SJCRH30 (cell line): ENCODE measurements around the gene ENO3. TPM values are rescaled to one million over a fixed set of nuclear protein-coding genes. Genes with fewer than 3 reads are reported as not detected.
"Not testable (repeated sequence)": the region's sequence is repeated elsewhere in the genome, so short reads cannot be mapped to it uniquely, and the experiment has no call there.

Experiments
- DNase-seq, 2 experiments: peaks; one replicate each; pipeline ENCODE4 v3.0.0-alpha.2; 2015 to 2020
- H3K27ac ChIP-seq: fragments of 250-450 bp; sonication (Bioruptor Pico); 2 replicates; pipeline ENCODE4 v1.5.1; 2020; ENCODE audit warnings: mild to moderate bottlenecking, moderate library complexity
- H3K27me3 ChIP-seq: fragments of 250-450 bp; sonication (Bioruptor Pico); 2 replicates; pipeline ENCODE4 v1.5.1; 2020; ENCODE audit warnings: mild to moderate bottlenecking, moderate library complexity
- H3K36me3 ChIP-seq: fragments of 250-450 bp; sonication (Bioruptor Pico); 2 replicates; pipeline ENCODE4 v1.5.1; 2020; ENCODE audit warnings: mild to moderate bottlenecking, moderate library complexity
- H3K4me1 ChIP-seq: fragments of 250-450 bp; sonication (Bioruptor Pico); 2 replicates; pipeline ENCODE4 v1.5.1; 2020; ENCODE audit warnings: mild to moderate bottlenecking, moderate library complexity
- H3K4me3 ChIP-seq: fragments of 250-450 bp; sonication (Bioruptor Pico); 2 replicates; pipeline ENCODE4 v1.5.1; 2020; ENCODE audit warnings: mild to moderate bottlenecking, moderate library complexity
- H3K9me3 ChIP-seq: fragments of 250-450 bp; sonication (Bioruptor Pico); replicated peaks from 2 replicates; pipeline ENCODE4 v1.5.1; 2020; ENCODE audit warnings: mild to moderate bottlenecking, moderate library complexity
- total RNA-seq: library from RNA; depleted of rRNA; stranded (reverse); fragments of >200 nt; shearing (Covaris generic); gene quantifications from 2 replicates; pipeline ENCODE4 v1.2.3, GENCODE V29; 2014; rRNA removed

ENO3 gene
- 124 and 129 TPM in 2 replicates for total RNA-seq

- Histone ChIP-seq H3K27ac (peak within 1 kb of the TSS; percentile 98), H3K4me3 (peak within 1 kb of the TSS; percentile 96), H3K9me3 (no peaks in the 10 kb centered on the region), H3K4me1 (peaks cover 18% of the 10 kb centered on the region), H3K27me3 (no peaks in the 10 kb centered on the region), H3K36me3 (peaks cover 27% of the 10 kb centered on the region)
- DNase-seq, result peak; percentile 78
These were observed at the start of gene ENO3 for GRCh38 chr17:4950746-4951204. TSS of gene ENO3 (plus strand) at chr17:4951119. CDS start at chr17:4951830, 711 bp downstream.

DNA sequence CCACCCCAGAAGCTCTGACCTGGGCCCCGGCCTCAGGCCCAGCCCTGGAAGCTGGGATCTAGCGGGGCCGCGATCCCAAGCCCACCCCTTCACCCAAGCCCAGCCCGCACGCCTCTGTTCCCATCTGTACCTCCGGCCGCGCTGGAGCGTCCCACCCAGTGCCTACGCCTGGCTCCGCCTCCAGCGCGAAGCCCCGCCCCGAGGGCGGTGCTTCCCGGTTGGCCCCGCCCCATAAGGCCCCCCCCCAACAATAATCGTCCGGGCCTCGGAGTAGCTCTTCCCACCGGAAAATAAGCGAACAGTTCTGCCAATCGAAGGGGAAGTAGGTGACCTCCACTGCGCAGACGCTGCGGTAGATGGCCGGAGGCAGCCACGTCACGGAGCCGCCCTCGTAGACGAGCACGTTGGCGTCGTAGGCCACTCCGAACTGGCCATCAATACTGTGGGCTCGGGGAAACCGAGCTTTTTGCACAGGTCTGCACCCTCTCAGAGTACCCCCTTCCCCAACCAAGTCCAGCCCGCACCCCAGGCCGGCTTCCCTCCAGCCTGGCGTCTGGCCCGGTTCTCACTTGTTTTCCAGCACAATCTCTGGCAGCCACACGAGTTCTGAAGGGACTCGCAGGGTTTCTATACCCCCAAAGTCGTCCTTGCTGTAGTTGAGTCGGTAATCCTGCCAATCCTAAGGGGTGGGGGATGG lies 49.1 kb upstream of the ENO3 start:
- peaks cover 6% of the 10 kb centered on the region for H3K4me1 ChIP-seq
- no peaks in the 10 kb centered on the region for H3K9me3 ChIP-seq
- no peak overlapping the region for H3K27ac ChIP-seq
- H3K4me3 ChIP-seq, result no peak overlapping the region
- no peaks in the 10 kb centered on the region for H3K36me3 ChIP-seq
- no peaks in the 10 kb centered on the region for H3K27me3 ChIP-seq
- no peak for DNase-seq

GRCh38 chr17:4902540-4902939 lies 48.4 kb upstream of the ENO3 start:
- no peaks in the 10 kb centered on the region for H3K9me3 ChIP-seq
- H3K4me1 ChIP-seq, result peaks cover 6% of the 10 kb centered on the region
- no peaks in the 10 kb centered on the region for H3K27me3 ChIP-seq
- no peak overlapping the region for H3K4me3 ChIP-seq
- no peaks in the 10 kb centered on the region for H3K36me3 ChIP-seq
- no peak for DNase-seq
- no peak overlapping the region for H3K27ac ChIP-seq

GRCh38 chr17:4903051-4903818 lies 47.7 kb upstream of the ENO3 start, which contains the start of gene CHRNE:
TSS of gene CHRNE (minus strand) at chr17:4903098. CDS start at chr17:4903063, 35 bp downstream.
- H3K4me1 ChIP-seq, result peaks cover 8% of the 10 kb centered on the region

DNA sequence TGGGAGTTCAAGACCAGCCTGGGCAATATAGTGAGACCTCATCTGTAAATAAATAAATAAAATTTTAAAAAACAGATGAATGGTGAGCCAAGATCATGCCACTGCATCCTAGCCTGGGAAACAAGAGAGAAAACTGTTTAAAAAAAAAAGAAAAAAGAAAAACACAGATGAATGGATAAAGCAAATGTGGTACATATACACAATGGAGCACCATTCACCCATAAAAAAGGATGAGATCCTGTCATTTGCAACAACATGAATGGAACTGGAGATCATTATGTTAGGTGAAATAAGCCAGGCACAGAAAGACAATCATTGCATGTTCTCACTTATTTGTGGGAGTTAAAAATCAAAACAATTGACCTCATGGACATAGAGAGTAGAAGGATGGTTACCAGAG lies 44.3 kb upstream of the ENO3 start:
- peaks cover 14% of the 10 kb centered on the region for H3K4me1 ChIP-seq
- not testable (repeated sequence) for H3K36me3 ChIP-seq

More at GRCh38 chr17:4903051-4903818, 47.7 kb upstream of the ENO3 start, which contains the start of gene CHRNE:
- no peaks in the 10 kb centered on the region for H3K36me3 ChIP-seq
- H3K27me3 ChIP-seq, result no peaks in the 10 kb centered on the region
- no peak within 1 kb of the TSS for H3K27ac ChIP-seq
- H3K9me3 ChIP-seq, result no peaks in the 10 kb centered on the region
- H3K4me3 ChIP-seq, result no peak within 1 kb of the TSS
- DNase-seq, result peak; percentile 66 to 79

DNA sequence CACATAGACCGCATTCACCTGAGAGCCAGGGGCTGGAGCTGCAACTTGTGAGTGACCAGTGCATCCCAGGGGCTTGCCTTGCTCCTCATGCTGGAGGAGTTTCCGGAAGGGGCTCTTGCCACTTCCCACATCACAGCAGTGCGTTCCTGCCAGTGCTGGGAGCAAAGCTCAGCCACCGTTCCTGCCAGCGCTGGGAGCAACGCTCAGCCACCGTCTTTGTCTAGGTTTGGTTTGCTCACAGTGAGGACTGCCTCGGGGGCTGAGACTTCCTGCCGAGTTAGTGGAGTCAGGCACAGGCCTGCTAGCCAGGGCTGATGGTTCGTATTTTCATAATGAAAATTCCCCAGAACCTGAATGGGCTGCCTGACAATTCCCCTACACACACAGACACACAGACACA lies 42.6 kb upstream of the ENO3 start:
- peak; percentile 55 to 70 for DNase-seq
- Histone ChIP-seq H3K4me3 (peak overlapping the region; percentile 19), H3K27ac (peak overlapping the region; percentile 47), H3K27me3 (no peaks in the 10 kb centered on the region), H3K9me3 (no peaks in the 10 kb centered on the region), H3K4me1 (peaks cover 9% of the 10 kb centered on the region), H3K36me3 (no peaks in the 10 kb centered on the region)

More for the DNA sequence above, 44.3 kb upstream of the ENO3 start:
- not testable (repeated sequence) for H3K9me3 ChIP-seq, H3K4me3 ChIP-seq, H3K27ac ChIP-seq, H3K27me3 ChIP-seq, DNase-seq

GRCh38 chr17:4908711-4909496 lies 42.0 kb upstream of the ENO3 start:
- H3K9me3 ChIP-seq, result no peaks in the 10 kb centered on the region
- H3K4me1 ChIP-seq, result peaks cover 8% of the 10 kb centered on the region
- H3K36me3 ChIP-seq, result no peaks in the 10 kb centered on the region
- peak; percentile 88 to 91 for DNase-seq
- H3K4me3 ChIP-seq, result peak overlapping the region; percentile 19
- peak overlapping the region; percentile 47 for H3K27ac ChIP-seq
- H3K27me3 ChIP-seq, result no peaks in the 10 kb centered on the region

GRCh38 chr17:4913994-4914393 lies 36.9 kb upstream of the ENO3 start:
- Histone ChIP-seq H3K27me3 (no peaks in the 10 kb centered on the region), H3K9me3 (no peaks in the 10 kb centered on the region), H3K36me3 (no peaks in the 10 kb centered on the region), H3K27ac (no peak overlapping the region), H3K4me1 (no peaks in the 10 kb centered on the region), H3K4me3 (no peak overlapping the region)
- no peak for DNase-seq

GRCh38 chr17:4914551-4914950 lies 36.4 kb upstream of the ENO3 start:
- H3K27ac ChIP-seq, H3K27me3 ChIP-seq, DNase-seq, H3K36me3 ChIP-seq, H3K9me3 ChIP-seq, H3K4me1 ChIP-seq, H3K4me3 ChIP-seq: not testable (repeated sequence)

- DNase-seq, result peak in 1 of 2 experiments; percentile 33
- H3K27ac ChIP-seq, result no peak overlapping the region
- H3K4me3 ChIP-seq, result no peak overlapping the region
- H3K4me1 ChIP-seq, result no peaks in the 10 kb centered on the region
- H3K9me3 ChIP-seq, result no peaks in the 10 kb centered on the region
- no peaks in the 10 kb centered on the region for H3K36me3 ChIP-seq
- H3K27me3 ChIP-seq, result no peaks in the 10 kb centered on the region
These were observed 31.3 kb upstream of the ENO3 start for GRCh38 chr17:4919511-4920047.

GRCh38 chr17:4920351-4921048 lies 30.4 kb upstream of the ENO3 start:
- Histone ChIP-seq H3K4me1 (no peaks in the 10 kb centered on the region), H3K4me3 (no peak overlapping the region), H3K27me3 (no peaks in the 10 kb centered on the region), H3K9me3 (no peaks in the 10 kb centered on the region), H3K36me3 (no peaks in the 10 kb centered on the region), H3K27ac (no peak overlapping the region)
- DNase-seq, result no peak

DNA sequence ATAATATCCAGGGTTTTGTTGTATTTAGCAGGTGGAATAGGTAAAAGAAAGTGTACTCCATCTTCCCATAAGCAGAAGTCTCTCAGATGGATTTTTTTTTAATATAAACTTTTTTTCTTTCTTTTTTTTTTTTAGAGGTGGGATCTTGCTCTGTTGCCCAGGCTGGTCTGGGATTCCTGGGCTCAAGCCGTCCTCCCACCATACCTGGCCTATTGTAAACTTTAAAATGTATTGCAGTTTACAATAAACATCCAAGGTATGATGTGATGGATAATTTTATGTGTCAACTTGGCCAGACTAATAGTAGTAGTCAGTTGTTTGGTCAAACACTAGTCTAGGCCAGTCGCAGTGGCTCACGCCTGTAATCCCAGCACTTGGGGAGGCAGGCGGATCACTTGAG lies 29.6 kb upstream of the ENO3 start:
- Histone ChIP-seq H3K4me3 (no peak overlapping the region), H3K27ac (no peak overlapping the region), H3K9me3 (no peaks in the 10 kb centered on the region), H3K36me3 (no peaks in the 10 kb centered on the region), H3K4me1 (no peaks in the 10 kb centered on the region), H3K27me3 (no peaks in the 10 kb centered on the region)
- DNase-seq, result no peak

GRCh38 chr17:4926577-4927335 lies 24.2 kb upstream of the ENO3 start:
- not testable (repeated sequence) for H3K27me3 ChIP-seq, H3K4me1 ChIP-seq, DNase-seq, H3K9me3 ChIP-seq, H3K27ac ChIP-seq, H3K36me3 ChIP-seq, H3K4me3 ChIP-seq
